Panc1 (cell line): ENCODE data around the gene SP4. TPM values are rescaled to one million over a fixed set of nuclear protein-coding genes. Genes with fewer than 3 reads are reported as not detected.

Experiments
- ATAC-seq: fragments of 200-7000 bp; cut with Tn5 transposase; 2 replicates; pipeline ENCODE4 v1.9.1; 2020; ENCODE audit warnings: mild to moderate bottlenecking, moderate library complexity
- BruUV-seq: library from RNA; stranded (reverse); fragments of 400-500 nt; replicated peaks from 2 replicates; lab custom pipeline; 2021; lab: Mats Ljungman, UMichigan
- CTCF ChIA-PET: fragments of 300-600 bp; sonication (Branson Sonifier 250); formaldehyde crosslinking; loops from one replicate; lab custom pipeline; 2022; ENCODE audit warnings: antibody characterized with exemption; lab: Charles Lee
- POLR2A ChIA-PET: fragments of 300-600 bp; sonication (Branson Sonifier 250); formaldehyde crosslinking; loops from one replicate; lab custom pipeline; 2022; ENCODE audit warnings: antibody characterized with exemption; lab: Charles Lee
- DNase-seq: peaks from one replicate; pipeline ENCODE4 v3.0.0-alpha.2; 2010; ENCODE audit warnings: low read depth, low spot score
- H3K27ac ChIP-seq: 2 replicates; pipeline ENCODE4 v1.5.1; 2011; ENCODE audit warnings: mild to moderate bottlenecking, low read length, inconsistent platforms
- H3K27me3 ChIP-seq: fragments of 200-500 bp; sonication (Bioruptor generic); 2 replicates; pipeline ENCODE4 v1.6.0; 2014; ENCODE audit warnings: low read length, inconsistent platforms; ENCODE audit not compliant: control insufficient read depth, insufficient read depth
- H3K36me3 ChIP-seq: fragments of 200-500 bp; sonication (Bioruptor generic); 2 replicates; pipeline ENCODE4 v1.5.1; 2014; ENCODE audit warnings: inconsistent platforms, mild to moderate bottlenecking, low read length, moderate library complexity; ENCODE audit not compliant: control insufficient read depth, insufficient read depth
- H3K4me1 ChIP-seq: 2 replicates; pipeline ENCODE4 v1.5.1; 2011; ENCODE audit warnings: inconsistent platforms, mild to moderate bottlenecking, low read length, moderate library complexity; ENCODE audit not compliant: control insufficient read depth, insufficient read depth
- H3K4me3 ChIP-seq, 2 experiments: 2 replicates each; pipeline ENCODE4 v1.5.1; 2011 to 2012; ENCODE audit warnings: low read depth in 2 of 2, low read length in 2 of 2, mild to moderate bottlenecking in 2 of 2, inconsistent platforms in 1 of 2, moderate library complexity in 1 of 2
- H3K9me3 ChIP-seq: fragments of 200-500 bp; sonication (Bioruptor generic); 2 replicates; pipeline ENCODE4 v1.5.1; 2014; ENCODE audit warnings: low read depth, mild to moderate bottlenecking, inconsistent platforms, low read length, moderate library complexity; ENCODE audit not compliant: control insufficient read depth, insufficient read depth
- CTCF ChIP-seq: fragments of 450-650 bp; IDR thresholded peaks from 2 replicates; pipeline ENCODE4 v1.5.1; 2017; ENCODE audit warnings: mild to moderate bottlenecking
- POLR2AphosphoS5 ChIP-seq: IDR thresholded peaks from 2 replicates; pipeline ENCODE4 v1.6.1; 2012; ENCODE audit warnings: mild to moderate bottlenecking, low read depth, low read length, moderate library complexity
- REST ChIP-seq, 2 experiments: IDR thresholded peaks; 2 replicates each; pipeline ENCODE4 v1.6.1; 2011 to 2012; ENCODE audit warnings: low read depth in 2 of 2, control low read depth in 1 of 2, low read length in 1 of 2, mild to moderate bottlenecking in 1 of 2, moderate library complexity in 1 of 2; ENCODE audit not compliant: insufficient read depth in 1 of 2
- SIN3A ChIP-seq: IDR thresholded peaks from 2 replicates; pipeline ENCODE4 v1.6.1; 2012; ENCODE audit warnings: low read depth, mild to moderate bottlenecking, low read length, moderate library complexity, borderline replicate concordance; ENCODE audit not compliant: insufficient read depth
- TCF7L2 ChIP-seq: IDR thresholded peaks from 2 replicates; pipeline ENCODE4 v1.6.1; 2011; ENCODE audit warnings: mild to moderate bottlenecking, low read depth, low read length, inconsistent platforms
- in situ Hi-C: cut with HindIII; loops from 2 replicates; pipeline ENCODE4 v1.10.0; 2016; ENCODE audit warnings: low sequenced_read_pairs, low pct_unique_long_range_greater_than_20kb
- intact Hi-C: fragments of 100-400 bp; cut with micrococcal nuclease; formaldehyde crosslinking; loops from one replicate; pipeline ENCODE4 v1.10.0; 2022; ENCODE audit not compliant: unreplicated experiment
- total RNA-seq: library from RNA; stranded (reverse); gene quantifications from one replicate; pipeline ENCODE4 v1.2.1, GENCODE V29; 2021; ENCODE audit not compliant: unreplicated experiment

The SP4 gene
- total RNA-seq, 1 experiment from 2014 or later, result 10.4 TPM

- no peaks in the 10 kb centered on the region for H3K27me3 ChIP-seq
- in situ Hi-C loops, result no loop called here
- no peak overlapping the region for H3K4me3 ChIP-seq
- no peak overlapping the region for H3K27ac ChIP-seq
- DNase-seq, result no peak
- ChIA-PET CTCF (no interaction called here), POLR2A (no interaction called here)
- BruUV-seq, result no TSS peak
- TF ChIP-seq TCF7L2 (no peak), REST (IDR thresholded peaks at IDR 0.05; ENCODE audit: insufficient read depth in 1 of 2, low read depth in 2 of 2, low read length in 1 of 2) (no peak), CTCF (no peak), POLR2AphosphoS5 (no peak), SIN3A (no peak)
- peaks cover 7% of the 10 kb centered on the region; the same call in 1 of the 2 replicates for H3K4me1 ChIP-seq
- H3K36me3 ChIP-seq, result no peaks in the 10 kb centered on the region
- no peaks in the 10 kb centered on the region for H3K9me3 ChIP-seq
- intact Hi-C loops, result loop anchor here (10.0 kb wide), 1 partner anchor 630 kb away; no protein-coding TSS in a partner anchor
- ATAC-seq, result no peak
Observed at GRCh38 chr7:21425290-21425689, 2.6 kb upstream of the SP4 start.

GRCh38 chr7:21426286-21427181, 1.3 kb upstream of the SP4 start:
- H3K9me3 ChIP-seq, result no peaks in the 10 kb centered on the region
- H3K4me3 ChIP-seq, result peak overlapping the region; percentile 90 to 92
- DNase-seq (peak; percentile 30), ATAC-seq (no peak)
- intact Hi-C loops, result loop anchor here (10.0 kb wide), 1 partner anchor 632 kb away; no protein-coding TSS in a partner anchor
- CTCF ChIA-PET, result interaction anchor here (0.6 to 0.7 kb wide), 8 partner anchors 38 to 683 kb away, joined by 3 to 8 read pairs (median 4); no protein-coding TSS in a partner anchor
- POLR2A ChIA-PET, result interaction anchor here (0.6 to 0.7 kb wide), 10 partner anchors 17 to 1144 kb away, joined by 3 to 16 read pairs (median 6); no protein-coding TSS in a partner anchor
- TF ChIP-seq SIN3A, result no peak
- TF ChIP-seq CTCF, result no peak
- no peak for TF ChIP-seq POLR2AphosphoS5
- TF ChIP-seq TCF7L2, result no peak
- no peak for TF ChIP-seq REST (IDR thresholded peaks at IDR 0.05; ENCODE audit: insufficient read depth in 1 of 2, low read depth in 2 of 2, low read length in 1 of 2)
- peaks cover 7% of the 10 kb centered on the region; the same call in 1 of the 2 replicates for H3K4me1 ChIP-seq
- in situ Hi-C loops, result no loop called here
- 0 out of 2 replicates have a peak overlapping the region, but pooled peaks have one; percentile 1 for H3K27ac ChIP-seq
- H3K36me3 ChIP-seq, result no peaks in the 10 kb centered on the region
- no peaks in the 10 kb centered on the region for H3K27me3 ChIP-seq
- no TSS peak for BruUV-seq
